Hepatocyte (in vitro differentiated cells): ENCODE results near the gene HIGD1A.

Experiments used
- CTCF ChIP-seq: fragments of 200-600 bp; sonication (generic); IDR thresholded peaks from 2 replicates; pipeline ENCODE4 v1.5.1; 2016; ENCODE audit warnings: antibody characterized with exemption, mild to moderate bottlenecking; ENCODE audit not compliant: poor library complexity
- EZH2 ChIP-seq: fragments of 200-600 bp; sonication (generic); IDR thresholded peaks from 2 replicates; pipeline ENCODE4 v1.6.1; 2016; ENCODE audit warnings: antibody characterized with exemption, mild to moderate bottlenecking, borderline replicate concordance
- EZH2phosphoT487 ChIP-seq: fragments of 200-600 bp; sonication (generic); IDR thresholded peaks from one replicate; pipeline ENCODE4 v1.6.1; 2018; ENCODE audit warnings: antibody characterized with exemption, mild to moderate bottlenecking, low read depth, moderate library complexity; ENCODE audit not compliant: unreplicated experiment, severe bottlenecking

- TF ChIP-seq CTCF: no peak
- no peak for TF ChIP-seq EZH2
- TF ChIP-seq EZH2phosphoT487: no peak
Observed at GRCh38 chr3:42853056-42853455, 48.8 kb upstream of the HIGD1A start.
